HepG2 (cell line): ENCODE results near the gene NFATC3. TPM values are rescaled to one million over a fixed set of nuclear protein-coding genes. Genes with fewer than 3 reads are reported as not detected.

Experiments
- HOXA5 ChIP-seq: sonication (generic); formaldehyde crosslinking; IDR thresholded peaks from 2 replicates; pipeline ENCODE4 v1.4.0; 2020; ENCODE audit warnings: missing genetic modification reagents
- LCORL ChIP-seq, 2 experiments: fragments of 450-650 bp in 1 of 2; sonication (generic) in 1 of 2; formaldehyde crosslinking in 1 of 2; IDR thresholded peaks; 2 replicates each; pipeline versions ENCODE4 v1.5.0 to v1.6.1; 2017 to 2020; ENCODE audit warnings: antibody characterized with exemption in 1 of 2, missing genetic modification reagents in 1 of 2
- NR2F6 ChIP-seq, 2 experiments: IDR thresholded peaks; 2 replicates each; pipeline ENCODE4 v1.6.1; 2016; ENCODE audit warnings: antibody characterized with exemption in 1 of 2, mild to moderate bottlenecking in 1 of 2
- PPARG ChIP-seq: conservative IDR thresholded peaks from 2 replicates; pipeline ENCODE4 v1.6.1; 2016; ENCODE audit warnings: missing biosample characterization, missing genetic modification reagents
- RBM22 ChIP-seq: fragments of 200-400 bp; formaldehyde crosslinking; optimal IDR thresholded peaks from 2 replicates; pipeline ENCODE3; 2017; ENCODE audit warnings: mild to moderate bottlenecking, low read length, moderate library complexity
- SALL2 ChIP-seq: sonication (generic); formaldehyde crosslinking; IDR thresholded peaks from 2 replicates; pipeline ENCODE4 v1.8.1; 2023; ENCODE audit warnings: mild to moderate bottlenecking, missing genetic modification reagents, inconsistent platforms
- TOE1 ChIP-seq: sonication (generic); formaldehyde crosslinking; IDR thresholded peaks from 2 replicates; pipeline ENCODE4 v1.4.0; 2020; ENCODE audit warnings: mild to moderate bottlenecking, missing genetic modification reagents
- ZFX ChIP-seq: sonication (generic); formaldehyde crosslinking; IDR thresholded peaks from 2 replicates; pipeline ENCODE4 v1.4.0; 2020; ENCODE audit warnings: mild to moderate bottlenecking, low read depth, missing genetic modification reagents, moderate library complexity
- ZNF652 ChIP-seq: IDR thresholded peaks from 2 replicates; pipeline ENCODE4 v1.6.1; 2016; ENCODE audit warnings: low read depth, borderline replicate concordance
- polyA plus RNA-seq, 8 experiments: library from polyadenylated mRNA; depleted of rRNA in 3 of 8; stranded (reverse) in 7 of 8; unstranded in 1 of 8; fragments of >200 nt; fragmentation: Illumina TruSeq in 4 of 8; extraction: Trizol in 4 of 8; gene quantifications; 2 replicates each; pipeline versions ENCODE4 v1.2.1 to v1.2.3, GENCODE V29; 2011 to 2016; ENCODE audit warnings: low read depth in 4 of 8, missing spikeins in 1 of 8, mixed read lengths in 1 of 8; ENCODE audit not compliant: insufficient read depth in 1 of 8
- total RNA-seq, 5 experiments: library from RNA; depleted of rRNA; stranded (reverse); fragments of >200 nt; fragmentation: Illumina TruSeq; extraction: Trizol; gene quantifications; 2 replicates each; pipeline ENCODE4 v1.2.3, GENCODE V29; 2016; ENCODE audit warnings: low read depth in 1 of 5
- TF ChIP-seq, protein P1 (sequence below): sonication (generic); formaldehyde crosslinking; IDR thresholded peaks from 2 replicates; pipeline ENCODE4 v1.5.0; 2020; ENCODE audit warnings: missing genetic modification reagents
- TF ChIP-seq, protein P2 (sequence below), 2 experiments: sonication (generic) in 1 of 2; formaldehyde crosslinking in 1 of 2; IDR thresholded peaks; 2 replicates each; pipeline versions ENCODE4 v1.4.0 to v1.6.1; 2018 to 2020; ENCODE audit warnings: missing genetic modification reagents in 2 of 2, borderline replicate concordance in 1 of 2, low read depth in 1 of 2, mild to moderate bottlenecking in 1 of 2, missing biosample characterization in 1 of 2
- TF ChIP-seq, protein P3 (sequence below): sonication (generic); formaldehyde crosslinking; IDR thresholded peaks from 2 replicates; pipeline ENCODE4 v1.4.0; 2020; ENCODE audit warnings: missing genetic modification reagents, borderline replicate concordance
- TF ChIP-seq, protein P4 (sequence below): sonication (generic); formaldehyde crosslinking; IDR thresholded peaks from 2 replicates; pipeline ENCODE4 v1.4.0; 2020; ENCODE audit warnings: missing genetic modification reagents, mild to moderate bottlenecking, borderline replicate concordance
- TF ChIP-seq, protein P5 (sequence below): sonication (generic); formaldehyde crosslinking; IDR thresholded peaks from 2 replicates; pipeline ENCODE4 v1.4.0; 2020; ENCODE audit warnings: low read depth, mild to moderate bottlenecking, missing genetic modification reagents

NFATC3 gene
- total and polyA plus RNA-seq, 2 of the 13 experiments (the other 11 are each of a cell fraction or from before 2014, with no cell fraction given): 52.6 to 62.7 TPM

DNA sequence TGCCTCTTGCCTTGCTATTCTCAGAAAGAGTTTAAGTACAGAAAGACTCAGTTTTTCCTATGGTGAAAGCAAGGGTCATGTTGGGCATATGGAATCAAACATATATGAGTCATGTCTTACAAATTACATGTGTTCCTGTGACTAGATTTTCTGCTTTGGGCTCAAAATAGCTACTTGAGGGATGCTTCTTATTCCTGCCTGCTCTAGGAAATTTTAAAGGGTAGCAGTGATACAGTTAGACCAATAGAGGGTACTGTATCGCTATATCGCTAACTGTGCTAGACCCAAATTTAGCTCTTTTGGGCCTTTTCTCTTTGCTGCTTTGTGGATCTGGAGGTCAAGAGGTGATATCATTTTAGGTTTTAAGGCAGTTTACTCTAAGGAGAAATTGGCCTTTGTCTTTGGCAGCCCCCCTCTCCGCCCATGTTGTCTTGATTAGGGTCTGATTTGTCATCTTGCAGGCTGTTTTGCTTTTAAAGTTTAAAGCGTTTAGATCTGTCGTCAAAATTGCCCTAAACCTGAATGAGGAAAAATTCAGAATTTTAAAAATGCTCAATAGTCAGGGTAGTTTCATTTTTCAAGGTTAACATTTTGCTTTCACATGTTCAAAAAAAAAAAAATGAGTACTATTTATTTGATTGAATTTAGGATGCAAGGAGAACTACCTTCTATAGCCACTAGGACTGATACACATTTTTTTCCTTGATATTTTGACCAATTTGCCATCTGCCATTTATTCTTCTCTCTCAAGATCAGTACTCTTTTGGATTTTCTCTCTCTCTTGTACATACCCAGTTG lies 8.8 kb downstream of the NFATC3 start (continued):
- no peak for TF ChIP-seq NR2F6 (IDR thresholded peaks at IDR 0.05)
- TF ChIP-seq NR2F6 (CRISPR knock-in tag; IDR thresholded peaks at IDR 0.05): peak; percentile 23; the same call in 1 of the 2 replicates
- peak; percentile 46; the same call in 1 of the 2 replicates for TF ChIP-seq HOXA5 (CRISPR knock-in tag)
- TF ChIP-seq, protein P1, sequence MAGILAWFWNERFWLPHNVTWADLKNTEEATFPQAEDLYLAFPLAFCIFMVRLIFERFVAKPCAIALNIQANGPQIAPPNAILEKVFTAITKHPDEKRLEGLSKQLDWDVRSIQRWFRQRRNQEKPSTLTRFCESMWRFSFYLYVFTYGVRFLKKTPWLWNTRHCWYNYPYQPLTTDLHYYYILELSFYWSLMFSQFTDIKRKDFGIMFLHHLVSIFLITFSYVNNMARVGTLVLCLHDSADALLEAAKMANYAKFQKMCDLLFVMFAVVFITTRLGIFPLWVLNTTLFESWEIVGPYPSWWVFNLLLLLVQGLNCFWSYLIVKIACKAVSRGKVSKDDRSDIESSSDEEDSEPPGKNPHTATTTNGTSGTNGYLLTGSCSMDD (CRISPR knock-in tag): no peak
- TF ChIP-seq TOE1 (CRISPR knock-in tag): no peak
- no peak for TF ChIP-seq PPARG (CRISPR knock-in tag)
- 0 out of 2 replicates have a peak, but pooled peaks have one; percentile 28 for TF ChIP-seq SALL2 (CRISPR knock-in tag)
- TF ChIP-seq, protein P2, sequence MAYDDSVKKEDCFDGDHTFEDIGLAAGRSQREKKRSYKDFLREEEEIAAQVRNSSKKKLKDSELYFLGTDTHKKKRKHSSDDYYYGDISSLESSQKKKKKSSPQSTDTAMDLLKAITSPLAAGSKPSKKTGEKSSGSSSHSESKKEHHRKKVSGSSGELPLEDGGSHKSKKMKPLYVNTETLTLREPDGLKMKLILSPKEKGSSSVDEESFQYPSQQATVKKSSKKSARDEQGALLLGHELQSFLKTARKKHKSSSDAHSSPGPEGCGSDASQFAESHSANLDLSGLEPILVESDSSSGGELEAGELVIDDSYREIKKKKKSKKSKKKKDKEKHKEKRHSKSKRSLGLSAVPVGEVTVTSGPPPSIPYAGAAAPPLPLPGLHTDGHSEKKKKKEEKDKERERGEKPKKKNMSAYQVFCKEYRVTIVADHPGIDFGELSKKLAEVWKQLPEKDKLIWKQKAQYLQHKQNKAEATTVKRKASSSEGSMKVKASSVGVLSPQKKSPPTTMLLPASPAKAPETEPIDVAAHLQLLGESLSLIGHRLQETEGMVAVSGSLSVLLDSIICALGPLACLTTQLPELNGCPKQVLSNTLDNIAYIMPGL (CRISPR knock-in tag; IDR thresholded peaks at IDR 0.05; ENCODE audit: borderline replicate concordance in 1 of 2, low read depth in 1 of 2): peak in 1 of 2 experiments; percentile 48; a peak in 1 of 4 replicates
- TF ChIP-seq ZFX (CRISPR knock-in tag): 0 out of 2 replicates have a peak, but pooled peaks have one; percentile 16
- peak; percentile 40 for TF ChIP-seq RBM22
- TF ChIP-seq, protein P3, sequence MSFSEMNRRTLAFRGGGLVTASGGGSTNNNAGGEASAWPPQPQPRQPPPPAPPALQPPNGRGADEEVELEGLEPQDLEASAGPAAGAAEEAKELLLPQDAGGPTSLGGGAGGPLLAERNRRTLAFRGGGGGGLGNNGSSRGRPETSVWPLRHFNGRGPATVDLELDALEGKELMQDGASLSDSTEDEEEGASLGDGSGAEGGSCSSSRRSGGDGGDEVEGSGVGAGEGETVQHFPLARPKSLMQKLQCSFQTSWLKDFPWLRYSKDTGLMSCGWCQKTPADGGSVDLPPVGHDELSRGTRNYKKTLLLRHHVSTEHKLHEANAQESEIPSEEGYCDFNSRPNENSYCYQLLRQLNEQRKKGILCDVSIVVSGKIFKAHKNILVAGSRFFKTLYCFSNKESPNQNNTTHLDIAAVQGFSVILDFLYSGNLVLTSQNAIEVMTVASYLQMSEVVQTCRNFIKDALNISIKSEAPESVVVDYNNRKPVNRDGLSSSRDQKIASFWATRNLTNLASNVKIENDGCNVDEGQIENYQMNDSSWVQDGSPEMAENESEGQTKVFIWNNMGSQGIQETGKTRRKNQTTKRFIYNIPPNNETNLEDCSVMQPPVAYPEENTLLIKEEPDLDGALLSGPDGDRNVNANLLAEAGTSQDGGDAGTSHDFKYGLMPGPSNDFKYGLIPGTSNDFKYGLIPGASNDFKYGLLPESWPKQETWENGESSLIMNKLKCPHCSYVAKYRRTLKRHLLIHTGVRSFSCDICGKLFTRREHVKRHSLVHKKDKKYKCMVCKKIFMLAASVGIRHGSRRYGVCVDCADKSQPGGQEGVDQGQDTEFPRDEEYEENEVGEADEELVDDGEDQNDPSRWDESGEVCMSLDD (CRISPR knock-in tag): no peak
- TF ChIP-seq, protein P4, sequence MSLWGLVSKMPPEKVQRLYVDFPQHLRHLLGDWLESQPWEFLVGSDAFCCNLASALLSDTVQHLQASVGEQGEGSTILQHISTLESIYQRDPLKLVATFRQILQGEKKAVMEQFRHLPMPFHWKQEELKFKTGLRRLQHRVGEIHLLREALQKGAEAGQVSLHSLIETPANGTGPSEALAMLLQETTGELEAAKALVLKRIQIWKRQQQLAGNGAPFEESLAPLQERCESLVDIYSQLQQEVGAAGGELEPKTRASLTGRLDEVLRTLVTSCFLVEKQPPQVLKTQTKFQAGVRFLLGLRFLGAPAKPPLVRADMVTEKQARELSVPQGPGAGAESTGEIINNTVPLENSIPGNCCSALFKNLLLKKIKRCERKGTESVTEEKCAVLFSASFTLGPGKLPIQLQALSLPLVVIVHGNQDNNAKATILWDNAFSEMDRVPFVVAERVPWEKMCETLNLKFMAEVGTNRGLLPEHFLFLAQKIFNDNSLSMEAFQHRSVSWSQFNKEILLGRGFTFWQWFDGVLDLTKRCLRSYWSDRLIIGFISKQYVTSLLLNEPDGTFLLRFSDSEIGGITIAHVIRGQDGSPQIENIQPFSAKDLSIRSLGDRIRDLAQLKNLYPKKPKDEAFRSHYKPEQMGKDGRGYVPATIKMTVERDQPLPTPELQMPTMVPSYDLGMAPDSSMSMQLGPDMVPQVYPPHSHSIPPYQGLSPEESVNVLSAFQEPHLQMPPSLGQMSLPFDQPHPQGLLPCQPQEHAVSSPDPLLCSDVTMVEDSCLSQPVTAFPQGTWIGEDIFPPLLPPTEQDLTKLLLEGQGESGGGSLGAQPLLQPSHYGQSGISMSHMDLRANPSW (CRISPR knock-in tag): 0 out of 2 replicates have a peak, but pooled peaks have one; percentile 29
- TF ChIP-seq LCORL (IDR thresholded peaks at IDR 0.05): no peak
- TF ChIP-seq LCORL (CRISPR knock-in tag; IDR thresholded peaks at IDR 0.05): peak; percentile 37; the same call in 1 of the 2 replicates
- TF ChIP-seq ZNF652 (CRISPR knock-in tag): no peak
- TF ChIP-seq, protein P5, sequence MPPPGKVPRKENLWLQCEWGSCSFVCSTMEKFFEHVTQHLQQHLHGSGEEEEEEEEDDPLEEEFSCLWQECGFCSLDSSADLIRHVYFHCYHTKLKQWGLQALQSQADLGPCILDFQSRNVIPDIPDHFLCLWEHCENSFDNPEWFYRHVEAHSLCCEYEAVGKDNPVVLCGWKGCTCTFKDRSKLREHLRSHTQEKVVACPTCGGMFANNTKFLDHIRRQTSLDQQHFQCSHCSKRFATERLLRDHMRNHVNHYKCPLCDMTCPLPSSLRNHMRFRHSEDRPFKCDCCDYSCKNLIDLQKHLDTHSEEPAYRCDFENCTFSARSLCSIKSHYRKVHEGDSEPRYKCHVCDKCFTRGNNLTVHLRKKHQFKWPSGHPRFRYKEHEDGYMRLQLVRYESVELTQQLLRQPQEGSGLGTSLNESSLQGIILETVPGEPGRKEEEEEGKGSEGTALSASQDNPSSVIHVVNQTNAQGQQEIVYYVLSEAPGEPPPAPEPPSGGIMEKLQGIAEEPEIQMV (CRISPR knock-in tag): no peak
